Activated CD8-positive, alpha-beta memory T cell treated with anti-CD3 and anti-CD28 coated beads, Interleukin-2, amount 50 U/mL, for 24 hours (primary cell): ENCODE measurements around the gene DNAI1.
"Not testable (repeated sequence)": the region's sequence is repeated elsewhere in the genome, so short reads cannot be mapped to it uniquely, and the experiment has no call there.

Experiments
- DNase-seq: peaks from one replicate; pipeline ENCODE4 v3.0.0-alpha.2; 2020; ENCODE audit errors: extremely low read depth

Gene DNAI1

GRCh38 chr9:34458013-34458958, at the start of gene DNAI1, which contains the start of gene FAM219A:
TSS of gene DNAI1 (plus strand) at chr9:34458805. CDS start at chr9:34459006, 201 bp downstream.
TSS of gene FAM219A (minus strand) at chr9:34458570. CDS start at chr9:34458263, 307 bp downstream.
- DNase-seq = peak; percentile 92

- no peak for DNase-seq
Measured at GRCh38 chr9:34409154-34409553, 49.5 kb upstream of the DNAI1 start.

GRCh38 chr9:34412336-34412735, 46.3 kb upstream of the DNAI1 start:
- no peak for DNase-seq

DNA sequence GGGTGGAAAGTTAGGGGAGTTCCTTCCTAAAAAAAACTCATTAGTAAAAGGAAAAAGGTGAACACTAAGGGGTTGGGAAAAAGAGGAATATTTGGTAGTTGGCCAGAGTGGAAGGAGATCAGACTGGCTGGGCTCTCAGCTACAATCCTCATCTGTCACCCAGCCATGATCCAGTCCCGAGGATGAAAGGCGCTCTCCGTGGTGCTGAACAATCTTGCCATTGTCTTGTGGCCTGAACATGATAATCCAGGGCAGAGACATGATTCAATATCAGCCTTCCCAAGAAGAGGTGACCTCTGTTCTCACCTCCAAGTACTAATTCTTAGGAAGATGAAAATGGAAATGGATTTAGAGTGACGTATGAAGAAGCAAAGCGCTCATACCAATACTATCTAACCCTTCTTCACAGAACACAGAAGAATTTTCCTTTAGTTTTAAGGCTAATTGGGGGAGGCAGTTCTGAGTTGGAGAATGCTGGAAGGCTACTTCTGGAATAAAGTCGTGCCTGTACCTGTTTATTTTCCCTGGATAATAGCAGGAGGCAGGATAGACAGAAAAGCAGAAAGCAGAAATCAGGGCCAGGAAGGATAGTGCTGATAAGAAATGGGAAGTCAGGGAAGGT, 45.3 kb upstream of the DNAI1 start:
- no peak for DNase-seq

- DNase-seq = no peak
Measured at GRCh38 chr9:34417734-34418133, 40.9 kb upstream of the DNAI1 start.

DNA sequence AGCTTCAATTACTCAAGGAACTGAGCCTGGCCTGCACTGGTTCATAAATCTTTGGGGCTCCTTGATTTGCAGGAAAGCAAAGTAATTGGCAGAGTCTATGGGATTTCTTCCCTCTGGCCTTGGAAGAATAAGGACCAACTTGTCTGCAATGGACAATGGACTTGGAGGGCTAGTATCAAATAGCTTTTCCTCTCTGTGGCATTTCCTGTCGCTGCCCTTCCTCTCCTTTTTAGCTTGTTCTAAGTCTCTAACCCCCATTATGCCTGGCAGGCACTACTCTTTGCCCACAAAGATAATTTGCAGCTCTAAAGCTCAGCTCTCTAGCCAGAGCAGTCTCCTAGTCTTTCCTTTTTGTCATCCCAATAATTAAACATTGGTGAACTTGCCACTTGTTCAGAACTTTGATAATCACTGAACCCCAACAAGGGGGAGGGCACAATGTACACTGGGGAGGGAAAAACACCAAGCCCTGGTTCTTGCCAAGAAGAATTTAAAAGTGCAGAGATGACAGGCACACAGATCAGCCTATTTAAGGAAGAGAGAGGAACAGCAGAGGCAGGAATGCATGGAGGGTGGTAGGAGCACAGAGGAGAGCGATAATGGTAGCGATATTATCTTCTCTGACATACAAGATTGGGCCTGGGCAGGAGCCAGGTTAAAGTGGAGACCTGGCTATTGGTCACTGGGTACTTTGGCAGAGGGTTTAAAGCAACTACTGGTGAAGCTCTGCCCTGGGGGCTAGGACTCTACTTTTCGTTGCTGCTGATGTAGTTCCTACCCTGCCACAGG, 38.7 kb upstream of the DNAI1 start:
- no peak for DNase-seq

GRCh38 chr9:34426347-34427074, 32.1 kb upstream of the DNAI1 start:
- DNase-seq = no peak

GRCh38 chr9:34428325-34428958, 30.2 kb upstream of the DNAI1 start:
- no peak for DNase-seq

GRCh38 chr9:34430843-34431437, 27.7 kb upstream of the DNAI1 start:
- DNase-seq = no peak

- no peak for DNase-seq
Measured at GRCh38 chr9:34431667-34432066, 26.9 kb upstream of the DNAI1 start.

DNA sequence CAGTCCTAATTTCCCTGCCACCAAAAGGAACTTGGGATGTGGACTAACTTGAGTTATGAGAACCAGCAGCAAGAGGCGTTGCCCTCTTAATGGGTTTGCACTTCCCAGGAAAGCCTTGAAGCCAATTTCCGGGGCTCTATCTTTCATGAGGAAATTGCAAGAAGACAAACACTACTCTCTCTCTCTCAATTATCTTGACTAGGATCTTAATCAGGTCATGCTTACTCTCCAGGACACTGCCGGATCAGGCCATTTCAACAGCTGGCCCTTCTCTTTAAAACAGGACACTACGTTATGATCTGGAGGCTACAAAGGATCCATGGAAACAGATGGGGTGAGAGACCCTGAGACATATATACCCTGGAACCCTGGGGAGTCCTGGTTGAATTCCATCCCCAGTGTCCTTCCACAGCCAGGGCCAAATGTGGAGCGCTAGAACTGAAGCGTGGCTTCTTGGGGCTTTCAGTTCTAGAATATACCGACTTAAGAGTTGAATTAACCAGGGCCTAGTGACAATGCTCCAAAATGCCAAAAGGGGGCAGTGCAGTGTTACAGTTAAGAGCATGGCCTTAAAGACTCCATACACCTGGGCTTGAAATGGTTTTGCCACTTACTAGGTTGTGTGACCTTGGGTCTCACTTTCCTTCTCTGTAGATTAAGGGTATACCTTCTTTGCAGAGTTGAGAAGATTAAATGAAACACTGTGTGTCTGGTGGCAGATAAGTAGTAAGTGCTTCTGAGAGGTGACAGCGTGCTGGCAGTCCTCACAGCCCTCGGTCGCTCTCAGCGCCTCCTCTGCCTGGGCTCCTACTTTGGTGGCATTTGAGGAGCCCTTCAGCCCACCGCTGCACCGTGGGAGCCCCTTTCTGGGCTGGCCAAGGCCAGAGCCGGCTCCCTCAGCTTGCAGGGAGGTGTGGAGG, 21.3 kb upstream of the DNAI1 start:
- peak; percentile 33 for DNase-seq

GRCh38 chr9:34437926-34438307, 20.7 kb upstream of the DNAI1 start:
- not testable (repeated sequence) for DNase-seq

DNA sequence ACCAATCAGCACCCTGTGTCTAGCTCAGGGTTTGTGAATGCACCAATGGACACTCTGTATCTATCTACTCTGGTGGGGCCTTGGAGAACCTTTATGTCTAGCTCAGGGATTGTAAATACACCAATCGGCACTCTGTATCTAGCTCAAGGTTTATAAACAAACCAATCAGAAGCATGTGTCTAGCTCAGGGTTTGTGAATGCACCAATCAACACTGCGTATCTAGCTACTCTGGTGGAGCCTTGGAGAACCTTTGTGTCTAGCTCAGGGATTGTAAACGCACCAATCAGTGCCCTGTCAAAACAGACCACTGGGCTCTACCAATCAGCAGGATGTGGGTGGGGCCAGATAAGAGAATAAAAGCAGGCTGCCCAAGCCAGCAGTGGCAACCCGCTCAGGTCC, 20.1 kb upstream of the DNAI1 start:
- not testable (repeated sequence) for DNase-seq

- DNase-seq = no peak
Measured at GRCh38 chr9:34440017-34440416, 18.6 kb upstream of the DNAI1 start.

DNA sequence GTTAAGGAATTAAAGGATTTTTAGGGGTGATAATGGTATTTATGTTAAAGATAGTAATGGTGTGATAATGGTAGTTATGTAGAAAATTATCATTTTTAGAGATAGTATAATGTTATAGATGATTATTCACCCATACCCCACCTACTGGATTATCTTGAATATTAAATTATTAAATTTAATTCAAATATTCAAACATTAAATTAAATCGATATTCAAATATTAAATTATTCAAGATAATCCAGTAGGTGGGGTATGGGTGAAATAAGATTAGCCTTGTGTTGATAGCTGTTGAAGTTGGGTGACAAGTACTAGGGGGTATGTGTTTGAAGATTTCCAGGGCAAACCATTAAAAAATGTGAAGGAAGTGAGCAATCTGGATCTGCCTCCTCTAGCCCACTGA, 15.8 kb upstream of the DNAI1 start:
- DNase-seq = no peak

- no peak for DNase-seq
Measured at GRCh38 chr9:34443533-34443932, 15.1 kb upstream of the DNAI1 start.

- no peak for DNase-seq
Measured at GRCh38 chr9:34443976-34444375, 14.6 kb upstream of the DNAI1 start.

DNA sequence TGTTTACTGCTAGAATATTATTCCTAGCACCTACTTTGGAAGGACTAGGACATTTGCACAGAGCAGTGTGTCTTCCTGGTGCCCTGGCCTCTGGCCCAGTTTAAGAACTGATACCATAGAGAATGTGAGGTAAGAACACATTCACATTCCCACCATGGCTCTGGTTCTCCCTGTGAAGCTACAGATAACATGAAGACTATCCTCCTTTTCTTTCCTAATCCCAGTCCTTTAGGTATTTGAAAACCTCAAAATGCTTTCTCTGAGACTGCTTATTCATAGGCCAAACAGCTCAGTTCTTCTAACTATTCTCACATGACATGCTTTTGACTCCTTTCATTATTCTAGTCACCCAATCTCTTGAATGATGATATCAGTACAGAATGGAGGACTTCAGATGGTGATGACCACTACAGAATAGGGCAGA, 12.1 kb upstream of the DNAI1 start:
- no peak for DNase-seq

DNA sequence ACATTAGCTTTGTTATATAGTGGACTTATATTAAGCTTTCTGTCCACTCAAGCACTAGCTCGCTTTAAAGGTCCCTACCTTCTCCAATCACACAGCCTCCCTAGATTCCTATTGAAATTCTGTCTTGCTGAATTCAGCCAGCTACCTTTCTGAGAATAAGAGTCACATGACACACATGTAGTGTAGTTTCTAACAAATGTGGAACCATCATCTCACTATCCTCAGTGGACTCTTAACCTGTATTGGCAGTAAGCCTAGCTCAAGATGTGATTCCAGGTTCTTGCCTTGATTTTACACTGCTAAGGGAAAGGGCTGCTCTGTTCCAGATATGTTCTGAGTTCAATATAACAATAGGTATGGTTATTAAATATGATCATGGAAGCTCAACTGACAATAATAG, 11.7 kb upstream of the DNAI1 start:
- no peak for DNase-seq

- DNase-seq = no peak
Measured at GRCh38 chr9:34450644-34451043, 8.0 kb upstream of the DNAI1 start.
